ENCODE data around the gene KRTDAP.

The KRTDAP gene, protein sequence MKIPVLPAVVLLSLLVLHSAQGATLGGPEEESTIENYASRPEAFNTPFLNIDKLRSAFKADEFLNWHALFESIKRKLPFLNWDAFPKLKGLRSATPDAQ

DNA sequence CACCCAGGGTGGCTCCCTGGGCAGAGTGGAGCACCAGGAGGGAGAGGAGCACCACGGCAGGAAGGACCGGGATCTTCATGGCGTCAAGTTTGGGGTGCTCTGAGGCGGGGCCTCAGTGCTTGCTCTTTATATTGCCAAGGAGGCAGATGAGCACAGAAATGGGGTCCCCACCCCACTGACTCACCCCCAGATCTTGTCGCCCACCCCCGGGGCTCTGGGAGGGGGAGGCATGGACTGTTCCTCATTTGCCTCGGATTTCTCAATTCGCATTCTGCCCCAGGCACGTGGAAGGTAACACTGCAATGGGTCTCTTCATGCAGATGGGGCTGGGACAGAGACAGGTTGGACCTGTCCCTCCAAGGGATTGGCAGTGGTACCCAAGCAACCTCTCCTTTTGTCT, at the start of gene KRTDAP:
TSS of gene KRTDAP (minus strand) at position 101 of the 400 bp plus-strand sequence. CDS start at position 79, 22 bp downstream.
- DNase-seq: no peak

DNA sequence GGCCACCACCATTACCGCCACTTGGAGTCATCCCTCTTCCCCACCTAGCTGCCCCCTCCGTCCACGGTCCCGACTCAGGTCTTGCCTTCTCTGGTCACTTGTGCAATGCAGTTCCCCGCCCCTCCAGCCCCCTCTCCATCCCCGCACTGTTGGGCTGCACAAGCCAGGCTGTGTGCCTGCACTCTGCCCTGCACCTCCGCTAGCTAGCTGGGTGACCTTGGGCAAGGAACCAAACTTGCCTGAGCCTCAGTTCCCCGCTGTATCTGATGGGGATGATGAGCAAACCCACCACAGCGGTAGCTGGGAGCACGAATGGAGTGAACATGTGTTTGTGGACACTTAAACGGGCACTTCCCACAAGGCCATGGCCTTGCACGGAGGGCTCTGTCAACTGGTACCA, 49.6 kb upstream of the KRTDAP start:
- DNase-seq: no peak

DNA sequence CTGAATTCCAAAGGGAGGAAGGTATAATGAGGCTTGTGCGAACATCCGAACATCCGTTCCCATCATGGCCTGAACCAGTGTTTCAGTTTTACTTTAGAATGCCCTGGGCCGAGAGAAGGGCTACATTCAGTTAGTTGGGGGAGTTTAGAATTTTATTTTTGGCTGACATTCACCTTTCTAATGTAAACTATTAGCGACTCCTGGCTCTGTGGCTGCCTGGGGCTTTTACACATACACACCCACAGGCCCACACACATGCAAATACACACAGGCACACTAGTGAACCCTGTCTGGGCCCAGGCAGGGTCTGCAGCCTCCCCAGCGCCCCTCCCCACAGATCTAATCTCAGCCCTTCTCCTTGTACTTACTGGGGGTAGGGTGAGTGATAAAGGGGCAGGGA, 49.0 kb upstream of the KRTDAP start:
- no peak for DNase-seq

DNA sequence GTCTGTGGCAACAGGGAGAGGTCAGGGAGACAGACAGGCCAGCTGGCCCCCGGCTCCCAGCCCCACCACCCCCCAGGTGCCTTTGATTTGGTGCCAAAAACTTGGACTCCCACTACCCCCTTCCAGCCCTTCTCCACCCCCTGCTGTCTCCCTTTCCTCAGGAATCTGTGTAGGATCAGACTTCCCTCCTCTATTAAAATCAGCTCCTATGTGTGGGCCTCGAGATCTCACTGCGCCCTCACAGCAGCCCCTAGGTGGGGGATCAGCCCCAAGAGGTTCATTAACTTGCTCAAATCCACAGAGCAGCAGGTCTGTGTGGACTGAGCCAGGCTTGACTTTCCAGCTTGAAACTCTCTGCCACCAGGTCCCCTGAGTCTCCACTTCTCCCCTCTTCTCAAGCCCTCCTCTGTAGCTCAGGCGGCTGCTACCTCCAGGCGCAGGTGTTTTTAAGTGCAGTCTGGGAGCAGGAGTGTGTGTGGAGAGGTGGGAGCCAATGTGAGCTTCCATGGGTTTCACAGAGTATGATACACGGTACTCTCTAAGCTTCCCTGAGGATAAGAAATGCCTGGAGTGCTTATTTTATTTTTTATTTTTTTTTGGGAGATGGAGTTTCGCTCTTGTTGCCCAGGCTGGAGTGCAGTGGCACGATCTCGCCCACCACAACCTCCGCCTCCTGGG, 44.7 kb upstream of the KRTDAP start:
- DNase-seq: no peak

DNA sequence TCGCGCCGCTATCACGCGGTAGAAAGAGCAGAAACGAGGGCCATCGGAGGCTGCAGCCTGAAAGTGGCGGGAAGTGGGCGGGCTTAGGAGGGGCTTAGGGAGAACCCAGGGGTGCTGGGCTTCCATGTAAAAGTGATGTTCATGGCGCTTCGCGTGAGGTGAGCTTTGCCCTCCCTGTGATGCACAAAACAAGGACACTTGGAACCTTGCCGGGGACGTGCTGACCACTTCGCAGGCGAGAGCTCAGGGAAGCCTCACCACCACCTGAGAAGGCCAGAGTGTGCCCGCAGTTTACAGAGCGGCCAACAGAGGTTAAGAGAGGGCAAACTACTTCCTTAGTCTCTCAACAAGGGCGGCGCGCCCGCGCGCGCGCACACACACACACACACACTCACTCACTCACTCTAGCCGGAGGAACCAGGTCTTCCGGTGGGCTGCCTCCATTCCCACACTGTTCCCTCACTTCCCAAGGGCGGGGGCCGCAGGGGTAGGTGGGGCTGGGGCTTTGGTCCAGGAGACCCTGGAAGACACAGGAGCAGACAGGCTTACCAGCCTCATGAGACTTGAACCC, 43.6 kb upstream of the KRTDAP start:
- no peak for DNase-seq

DNA sequence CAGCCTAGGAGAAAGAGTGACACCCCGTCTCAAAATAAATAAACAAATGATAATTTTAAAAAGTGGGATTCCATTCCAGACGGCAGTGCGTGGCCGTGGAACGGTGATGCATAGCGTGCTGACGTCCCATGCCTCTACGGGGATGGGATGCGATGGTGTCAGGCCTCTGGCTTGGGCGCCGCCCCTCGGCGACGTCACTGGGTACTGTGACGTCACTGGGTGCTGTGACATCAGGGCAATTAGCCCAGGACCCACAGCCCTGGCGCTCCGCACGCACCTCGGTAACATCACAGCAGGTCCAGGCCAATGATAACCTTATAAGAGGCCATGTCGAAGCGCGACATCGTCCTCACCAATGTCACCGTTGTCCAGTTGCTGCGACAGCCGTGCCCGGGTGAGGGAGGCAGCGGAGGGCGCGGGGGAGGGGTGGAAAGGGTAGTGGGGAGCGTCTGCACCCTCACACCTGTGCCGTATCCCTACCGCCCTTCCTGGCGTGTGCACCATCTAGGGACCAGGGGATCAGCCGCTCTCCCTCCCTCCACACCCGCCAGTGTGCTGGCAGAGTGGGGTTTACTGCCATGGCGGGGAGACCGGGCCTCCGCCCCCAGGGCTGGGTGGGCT, 43.0 kb upstream of the KRTDAP start, which contains the start of gene GAPDHS:
TSS of gene GAPDHS (plus strand) at position 256 of the 621 bp plus-strand sequence. CDS start at position 328, 72 bp downstream.
- DNase-seq: no peak

DNA sequence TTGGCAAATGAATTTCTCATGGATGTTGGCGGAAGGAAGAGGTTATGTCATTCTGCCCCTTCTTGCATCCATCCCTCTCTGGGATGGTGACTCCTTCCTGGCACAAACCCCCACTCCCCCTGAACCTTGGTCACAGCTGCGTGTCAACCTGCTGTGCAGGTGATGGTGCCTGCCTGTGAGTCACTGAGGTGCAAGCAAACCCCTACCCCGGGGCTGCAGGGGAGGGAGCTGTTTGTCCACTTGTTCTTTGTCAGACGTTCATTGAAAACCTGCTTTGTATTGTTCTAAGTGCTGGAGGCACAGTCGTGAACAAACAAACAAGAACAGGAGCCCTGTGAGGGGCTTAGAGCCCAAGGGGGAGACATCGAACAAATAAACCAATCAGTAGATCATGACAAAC, 41.0 kb upstream of the KRTDAP start:
- no peak for DNase-seq

DNA sequence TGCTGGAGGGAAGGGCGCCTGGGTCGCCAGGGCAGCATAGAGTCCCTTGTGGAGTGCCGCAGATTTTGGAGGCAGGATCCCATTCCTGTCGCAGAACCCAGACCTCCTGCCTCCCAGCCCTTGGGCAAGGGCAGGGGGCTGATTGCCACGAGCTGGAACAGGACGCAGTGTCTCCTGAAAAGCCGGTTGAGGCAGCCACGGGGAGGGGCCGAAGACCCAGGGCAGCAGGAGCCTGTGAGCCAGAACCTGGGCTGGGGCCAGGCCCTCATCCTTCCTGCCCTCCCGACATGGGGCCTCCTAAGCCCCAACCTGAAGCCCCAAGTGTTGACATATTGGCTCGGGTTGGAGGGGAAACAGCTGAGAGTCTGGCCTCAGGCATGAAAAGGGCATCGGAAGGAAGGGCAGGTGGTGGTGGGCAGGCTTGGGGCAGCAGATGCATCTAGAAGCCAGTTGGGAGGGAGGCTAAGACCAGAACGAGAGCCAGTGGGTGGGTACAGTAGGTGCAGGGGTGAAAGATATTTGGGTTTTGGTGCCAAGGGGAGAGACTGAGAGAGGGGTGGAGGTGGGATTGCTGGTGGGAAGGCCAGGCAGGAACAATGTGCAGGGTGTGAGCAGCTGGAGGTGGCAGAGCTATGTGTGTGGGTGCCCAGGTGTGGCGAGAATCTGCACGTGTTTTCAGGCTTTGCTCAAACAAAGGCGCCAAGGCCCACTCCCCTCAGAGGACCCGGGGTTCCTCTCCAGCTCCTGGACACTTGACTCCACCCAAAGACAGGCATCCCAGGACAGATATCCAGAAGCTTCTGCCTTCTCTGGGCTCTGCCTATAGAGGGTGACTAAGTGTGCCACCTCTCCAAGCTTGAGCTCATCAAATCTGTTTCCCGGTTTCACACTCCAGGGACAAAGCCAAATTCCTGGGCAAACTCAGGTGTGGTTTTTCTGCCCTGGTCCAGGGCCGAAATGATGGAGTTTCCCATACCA, 39.3 kb upstream of the KRTDAP start:
- no peak for DNase-seq

- DNase-seq: no peak
These were observed 38.2 kb upstream of the KRTDAP start, which contains the start of gene SBSN for GRCh38 chr19:35528218-35529038. SBSN (minus strand) TSS chr19:35528311; CDS start chr19:35528281, 30 bp downstream.

DNA sequence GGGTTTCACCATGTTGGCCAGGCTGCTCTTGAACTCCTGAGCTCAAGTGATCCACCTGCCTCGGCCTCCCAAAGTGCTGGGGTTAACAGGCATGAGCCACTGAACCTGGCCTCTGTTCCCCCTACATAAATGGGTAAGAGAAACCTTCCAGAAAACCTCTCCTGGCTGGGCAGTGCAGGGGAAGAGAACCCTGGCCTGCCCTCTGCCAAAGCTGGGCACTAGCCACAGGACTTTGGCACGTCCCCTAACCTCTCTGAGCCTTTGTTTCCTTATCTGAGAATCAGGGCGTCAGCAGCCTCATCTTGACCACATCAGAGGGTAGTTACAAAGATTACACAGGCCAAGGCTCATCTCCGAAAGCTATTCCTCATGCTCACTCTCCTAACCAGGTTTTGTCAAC, 35.6 kb upstream of the KRTDAP start:
- DNase-seq: no peak

GRCh38 chr19:35524181-35524837, 34.0 kb upstream of the KRTDAP start:
- no peak for DNase-seq

GRCh38 chr19:35522745-35523327, 32.6 kb upstream of the KRTDAP start:
- no peak for DNase-seq

DNA sequence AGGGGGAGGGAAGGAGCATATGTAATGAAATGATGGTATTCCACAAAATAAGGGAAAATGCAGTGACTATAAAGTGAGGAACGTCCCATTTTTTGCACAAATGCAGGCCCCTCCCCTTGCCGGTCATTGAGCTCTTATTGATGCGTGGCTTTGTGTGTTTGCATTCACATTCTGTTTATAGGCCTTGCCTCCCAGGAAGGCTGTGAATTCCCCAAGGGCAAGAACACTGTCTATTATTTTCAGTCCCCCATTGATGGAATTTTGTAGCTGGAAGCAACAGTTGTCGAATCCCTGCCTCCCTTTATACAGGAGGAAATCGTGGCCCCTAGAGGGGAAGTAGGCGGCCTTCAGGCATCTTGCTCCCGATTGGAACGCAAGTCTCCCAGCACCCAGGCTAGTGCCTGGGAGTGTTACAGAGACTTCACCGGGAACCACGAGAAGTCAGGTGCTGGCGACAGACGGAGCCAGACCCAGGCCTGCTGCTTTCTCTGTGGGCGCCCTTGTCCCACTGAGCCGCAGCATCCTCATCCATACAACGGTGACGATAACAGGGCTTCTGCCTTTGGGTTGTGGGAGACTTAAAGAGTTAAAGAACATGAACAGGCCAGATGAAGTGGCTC, 31.0 kb upstream of the KRTDAP start:
- DNase-seq: no peak

DNA sequence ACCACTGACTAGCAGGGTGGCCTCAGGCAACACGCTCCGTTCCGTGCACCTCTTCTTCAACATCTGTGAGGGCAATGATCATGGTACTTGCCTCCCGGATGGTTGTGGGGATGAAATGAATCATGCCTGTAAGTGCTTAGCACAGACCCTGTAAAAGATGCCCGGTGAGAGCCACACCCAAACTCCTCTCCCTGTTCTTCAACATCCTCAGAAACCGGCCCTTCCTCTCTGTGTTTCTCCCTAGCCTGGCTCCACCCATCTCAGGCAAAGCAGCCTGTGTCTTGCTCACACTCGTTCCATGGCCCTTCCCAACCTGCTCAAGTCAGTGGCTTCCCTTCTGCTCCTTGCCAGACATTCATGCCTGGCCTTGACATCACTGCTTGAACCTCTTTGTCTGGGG, 29.0 kb upstream of the KRTDAP start:
- DNase-seq: peak; percentile 64

GRCh38 chr19:35518313-35518712, 28.0 kb upstream of the KRTDAP start:
- peak; percentile 76 for DNase-seq

- no peak for DNase-seq
These were observed 27.1 kb upstream of the KRTDAP start for GRCh38 chr19:35517342-35517741.

- no peak for DNase-seq
These were observed 26.0 kb upstream of the KRTDAP start for GRCh38 chr19:35516310-35516709.

DNA sequence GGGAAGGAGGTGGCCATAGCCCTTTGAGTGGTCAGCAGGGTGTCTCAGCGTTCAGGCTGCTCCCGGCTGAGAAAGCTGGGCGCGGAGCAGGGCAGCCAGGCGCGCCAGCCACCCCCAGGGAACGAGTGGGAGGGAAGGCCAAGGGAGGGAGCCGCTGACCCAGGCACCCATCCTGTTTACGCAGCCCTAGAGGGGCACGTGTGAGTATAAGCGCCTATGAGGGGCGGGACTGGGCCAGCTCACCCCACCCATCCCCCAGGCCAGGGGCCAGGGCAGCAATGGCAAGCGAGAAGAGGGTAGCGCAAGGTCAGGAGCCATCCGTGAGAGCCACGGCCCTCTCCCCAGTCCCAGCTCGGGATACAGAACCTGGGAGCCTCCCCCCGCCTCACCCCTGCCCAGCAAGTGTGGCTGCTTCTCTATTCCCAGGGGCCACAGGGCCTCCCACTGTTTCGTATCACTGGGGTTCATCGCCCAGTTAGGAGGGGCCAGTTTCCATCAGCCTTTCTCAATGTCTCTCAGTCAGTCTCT, 24.1 kb upstream of the KRTDAP start:
- DNase-seq: peak; percentile 61

- DNase-seq: peak; percentile 65
These were observed 23.5 kb upstream of the KRTDAP start, which contains the start of gene DMKN for GRCh38 chr19:35513628-35514281. DMKN (minus strand) TSS chr19:35513649; CDS start chr19:35513475, 174 bp downstream.
